ENCODE measurements around the gene PRSS53. TPM values are rescaled to one million over a fixed set of nuclear protein-coding genes. Genes with fewer than 3 reads are reported as not detected.

PRSS53 gene
- total and polyA plus RNA-seq, 4 donors, result 2.0 to 9.8 (median 4.8) TPM

- peaks cover 88% of the 10 kb centered on the region for H3K36me3 ChIP-seq (ENCODE audit: control insufficient read depth, insufficient read depth, low read length)
- no peak overlapping the region for H3K4me3 ChIP-seq (ENCODE audit: low read depth, low read length)
- H3K27me3 ChIP-seq (ENCODE audit: control insufficient read depth, insufficient read depth, low read length), result no peaks in the 10 kb centered on the region
- no peak for DNase-seq (ENCODE audit: low read depth in 4 of 6, low spot score in 6 of 6)
- 86% methylated on average over 13 of the region's 13 CpGs for WGBS (ENCODE audit: insufficient coverage)
- no peaks in the 10 kb centered on the region for H3K9me3 ChIP-seq (ENCODE audit: control insufficient read depth, insufficient read depth, low read length)
- H3K4me1 ChIP-seq (ENCODE audit: control insufficient read depth, insufficient read depth, low read length), result peaks cover 27% of the 10 kb centered on the region
- no peak overlapping the region for H3K27ac ChIP-seq (ENCODE audit: low read depth, low read length)
These were observed 9.3 kb downstream of the PRSS53 start for GRCh38 chr16:31079342-31079944.

GRCh38 chr16:31078597-31079341 lies 10.0 kb downstream of the PRSS53 start:
- H3K9me3 ChIP-seq (ENCODE audit: control insufficient read depth, insufficient read depth, low read length), result no peaks in the 10 kb centered on the region
- H3K4me1 ChIP-seq (ENCODE audit: control insufficient read depth, insufficient read depth, low read length), result peaks cover 29% of the 10 kb centered on the region
- no peak overlapping the region for H3K4me3 ChIP-seq (ENCODE audit: low read depth, low read length)
- no peak for DNase-seq (ENCODE audit: low read depth in 4 of 6, low spot score in 6 of 6)
- 94% methylated on average over 15 of the region's 15 CpGs for WGBS (ENCODE audit: insufficient coverage)
- H3K36me3 ChIP-seq (ENCODE audit: control insufficient read depth, insufficient read depth, low read length), result peaks cover 82% of the 10 kb centered on the region
- H3K27ac ChIP-seq (ENCODE audit: low read depth, low read length), result no peak overlapping the region
- H3K27me3 ChIP-seq (ENCODE audit: control insufficient read depth, insufficient read depth, low read length), result no peaks in the 10 kb centered on the region

- Histone ChIP-seq H3K9me3 (ENCODE audit: control insufficient read depth, insufficient read depth, low read length) (no peaks in the 10 kb centered on the region), H3K27ac (ENCODE audit: low read depth, low read length) (no peak overlapping the region), H3K27me3 (ENCODE audit: control insufficient read depth, insufficient read depth, low read length) (no peaks in the 10 kb centered on the region), H3K4me1 (ENCODE audit: control insufficient read depth, insufficient read depth, low read length) (peaks cover 32% of the 10 kb centered on the region), H3K4me3 (ENCODE audit: low read depth, low read length) (no peak overlapping the region), H3K36me3 (ENCODE audit: control insufficient read depth, insufficient read depth, low read length) (peaks cover 72% of the 10 kb centered on the region)
- 93% methylated on average over 30 of the region's 30 CpGs for WGBS (ENCODE audit: insufficient coverage)
- no peak for DNase-seq (ENCODE audit: low read depth in 4 of 6, low spot score in 6 of 6)
These were observed 10.9 kb downstream of the PRSS53 start for GRCh38 chr16:31077592-31078396.

GRCh38 chr16:31077024-31077423 lies 11.7 kb downstream of the PRSS53 start:
- Histone ChIP-seq H3K4me1 (ENCODE audit: control insufficient read depth, insufficient read depth, low read length) (peaks cover 33% of the 10 kb centered on the region), H3K9me3 (ENCODE audit: control insufficient read depth, insufficient read depth, low read length) (no peaks in the 10 kb centered on the region), H3K27ac (ENCODE audit: low read depth, low read length) (no peak overlapping the region), H3K27me3 (ENCODE audit: control insufficient read depth, insufficient read depth, low read length) (no peaks in the 10 kb centered on the region), H3K4me3 (ENCODE audit: low read depth, low read length) (no peak overlapping the region), H3K36me3 (ENCODE audit: control insufficient read depth, insufficient read depth, low read length) (peaks cover 64% of the 10 kb centered on the region)
- WGBS (ENCODE audit: insufficient coverage), result 94% methylated on average over 13 of the region's 13 CpGs
- no peak for DNase-seq (ENCODE audit: low read depth in 4 of 6, low spot score in 6 of 6)

GRCh38 chr16:31076319-31076718 lies 12.4 kb downstream of the PRSS53 start:
- WGBS (ENCODE audit: insufficient coverage), result 71% methylated on average over 16 of the region's 16 CpGs
- peaks cover 31% of the 10 kb centered on the region for H3K4me1 ChIP-seq (ENCODE audit: control insufficient read depth, insufficient read depth, low read length)
- H3K27me3 ChIP-seq (ENCODE audit: control insufficient read depth, insufficient read depth, low read length), result no peaks in the 10 kb centered on the region
- H3K27ac ChIP-seq (ENCODE audit: low read depth, low read length), result no peak overlapping the region
- H3K4me3 ChIP-seq (ENCODE audit: low read depth, low read length), result no peak overlapping the region
- peaks cover 57% of the 10 kb centered on the region for H3K36me3 ChIP-seq (ENCODE audit: control insufficient read depth, insufficient read depth, low read length)
- H3K9me3 ChIP-seq (ENCODE audit: control insufficient read depth, insufficient read depth, low read length), result no peaks in the 10 kb centered on the region
- no peak for DNase-seq (ENCODE audit: low read depth in 4 of 6, low spot score in 6 of 6)

GRCh38 chr16:31074814-31075183 lies 13.9 kb downstream of the PRSS53 start:
- H3K27ac ChIP-seq (ENCODE audit: low read depth, low read length), result peak overlapping the region; percentile 97
- H3K4me3 ChIP-seq (ENCODE audit: low read depth, low read length), result peak overlapping the region; percentile 96

GRCh38 chr16:31073970-31074813 lies 14.6 kb downstream of the PRSS53 start, which contains the start of the genes ZNF646 and ZNF668:
TSS of gene ZNF646 (plus strand) at chr16:31074422. CDS start at chr16:31076325, 1,903 bp downstream.
TSS of gene ZNF668 (minus strand) at chr16:31074240. CDS start at chr16:31064459, 9,781 bp downstream.
- whole genome bisulfite sequencing (ENCODE audit: insufficient coverage), result 0% methylated on average over 44 of the region's 48 CpGs
- DNase-seq (ENCODE audit: low read depth in 4 of 6, low spot score in 6 of 6), result peak; percentile 93 to 100 (median 98)
- peaks cover 27% of the 10 kb centered on the region for H3K4me1 ChIP-seq (ENCODE audit: control insufficient read depth, insufficient read depth, low read length)
- no peaks in the 10 kb centered on the region for H3K9me3 ChIP-seq (ENCODE audit: control insufficient read depth, insufficient read depth, low read length)
- H3K4me3 ChIP-seq (ENCODE audit: low read depth, low read length), result peak within 1 kb of the TSS; percentile 96
- no peaks in the 10 kb centered on the region for H3K27me3 ChIP-seq (ENCODE audit: control insufficient read depth, insufficient read depth, low read length)
- H3K27ac ChIP-seq (ENCODE audit: low read depth, low read length), result peak within 1 kb of the TSS; percentile 97
- H3K36me3 ChIP-seq (ENCODE audit: control insufficient read depth, insufficient read depth, low read length), result peaks cover 36% of the 10 kb centered on the region

More at GRCh38 chr16:31074814-31075183, 13.9 kb downstream of the PRSS53 start:
- 2% methylated on average over 5 of the region's 7 CpGs for WGBS (ENCODE audit: insufficient coverage)
- peaks cover 42% of the 10 kb centered on the region for H3K36me3 ChIP-seq (ENCODE audit: control insufficient read depth, insufficient read depth, low read length)
- no peaks in the 10 kb centered on the region for H3K9me3 ChIP-seq (ENCODE audit: control insufficient read depth, insufficient read depth, low read length)
- H3K27me3 ChIP-seq (ENCODE audit: control insufficient read depth, insufficient read depth, low read length), result no peaks in the 10 kb centered on the region
- peaks cover 27% of the 10 kb centered on the region for H3K4me1 ChIP-seq (ENCODE audit: control insufficient read depth, insufficient read depth, low read length)
- DNase-seq (ENCODE audit: low read depth in 4 of 6, low spot score in 6 of 6), result no peak

GRCh38 chr16:31073142-31073969 lies 15.4 kb downstream of the PRSS53 start:
- Histone ChIP-seq H3K9me3 (ENCODE audit: control insufficient read depth, insufficient read depth, low read length) (no peaks in the 10 kb centered on the region), H3K36me3 (ENCODE audit: control insufficient read depth, insufficient read depth, low read length) (peaks cover 27% of the 10 kb centered on the region), H3K27ac (ENCODE audit: low read depth, low read length) (peak overlapping the region; percentile 97), H3K4me1 (ENCODE audit: control insufficient read depth, insufficient read depth, low read length) (peaks cover 27% of the 10 kb centered on the region), H3K27me3 (ENCODE audit: control insufficient read depth, insufficient read depth, low read length) (no peaks in the 10 kb centered on the region), H3K4me3 (ENCODE audit: low read depth, low read length) (peak overlapping the region; percentile 96)
- peak; percentile 85 to 98 (median 92) for DNase-seq (ENCODE audit: low read depth in 4 of 6, low spot score in 6 of 6)
- under 1% methylated on average over 83 of the region's 83 CpGs for WGBS (ENCODE audit: insufficient coverage)
